Right lobe of liver (tissue), 6 donors: ENCODE results near the gene IL1A. TPM values are rescaled to one million over a fixed set of nuclear protein-coding genes. Genes with fewer than 3 reads are reported as not detected.

Experiments used
- ATAC-seq, 4 donors: fragments of 200-7000 bp; cut with Tn5 transposase; one replicate each; pipeline ENCODE4 v1.9.1; 2020; ENCODE audit warnings: mild to moderate bottlenecking in 4 of 4, moderate library complexity in 4 of 4
- DNase-seq, 3 donors: peaks; one replicate each; pipeline ENCODE4 v3.0.0-alpha.2; 2020
- H3K27ac ChIP-seq, 3 donors: fragments of 200-600 bp; one replicate each; pipeline ENCODE4 v1.8.0; 2022
- H3K27me3 ChIP-seq, 2 donors: fragments of 200-600 bp; one replicate each; pipeline ENCODE4 v1.8.0; 2022
- H3K36me3 ChIP-seq, 4 donors: fragments of 200-600 bp; sonication (generic) in 1 of 4; one replicate each; pipeline versions ENCODE4 v1.5.1 to v1.8.0; 2017 to 2022; ENCODE audit warnings: control low read depth in 1 of 4
- H3K4me1 ChIP-seq, 4 donors: fragments of 200-600 bp; sonication (generic) in 1 of 4; one replicate each; pipeline versions ENCODE4 v1.5.1 to v1.8.0; 2017 to 2022; ENCODE audit warnings: control low read depth in 1 of 4
- H3K4me3 ChIP-seq, 3 donors: fragments of 200-600 bp; one replicate each; pipeline ENCODE4 v1.8.0; 2022
- H3K9me3 ChIP-seq, 4 donors: fragments of 200-600 bp; sonication (generic) in 1 of 4; one replicate each; pipeline versions ENCODE4 v1.5.1 to v1.8.0; 2017 to 2022; ENCODE audit warnings: control low read depth in 1 of 4
- POLR2A ChIP-seq: fragments of 450-650 bp; IDR thresholded peaks from one replicate; pipeline ENCODE4 v1.6.1; 2017; ENCODE audit warnings: antibody characterized with exemption, mild to moderate bottlenecking
- WGBS: methylation state at CpG from one replicate; pipeline ENCODE4 v1.1.6; 2018; ENCODE audit warnings: low coverage, low lambda C conversion rate; ENCODE audit not compliant: insufficient coverage; ENCODE audit errors: missing lambda C conversion rate; 5-methylcytosine and 5-hydroxymethylcytosine counted together
- intact Hi-C, 2 donors: fragments of 100-400 bp; cut with DNase I; formaldehyde crosslinking; loops; one replicate each; pipeline versions ENCODE4 v1.11.2 to v1.14.1; 2022
- total RNA-seq, 6 experiments: library from RNA; depleted of rRNA in 2 of 6; stranded (reverse); fragments of >200 nt in 2 of 6; fragmentation: NEBNext Ultra II Directional in 3 of 6; extraction: Animal tissue kit (Norgen Biotek cat#: 25700) in 3 of 6; gene quantifications; one replicate each; pipeline versions ENCODE4 v1.1.0 to v1.2.4, GENCODE V29; 2016 to 2023
- TF ChIP-seq, protein P1 (sequence below), 4 donors: fragments of 200-600 bp in 3 of 4; fragments of 450-650 bp in 1 of 4; IDR thresholded peaks; one replicate each; pipeline versions ENCODE4 v1.5.1 to v1.8.0; 2016 to 2022; ENCODE audit warnings: antibody characterized with exemption in 4 of 4, mild to moderate bottlenecking in 2 of 4
- donor health status: DM: no; HTN: yes; CAD: no.
- donor health status: DM: no; HTN: no; CAD: no.
- donor health status: DM: no; HTN: no; CAD: no.
- donor health status: DM: no; HTN: yes; CAD: no.
- donor health status: DM: no; HTN: yes; CAD: no.

The IL1A gene
- total RNA-seq, 6 experiments from 2014 or later = not detected

- H3K4me1 ChIP-seq = peaks cover 0 to 22% (median 5%) of the 10 kb centered on the region in 4 donors
- no peak overlapping the region for H3K4me3 ChIP-seq
- H3K27ac ChIP-seq = no peak overlapping the region
- DNase-seq = no peak
- no peaks in the 10 kb centered on the region for H3K27me3 ChIP-seq
- 100% methylated on average over 1 of the region's 1 CpG for WGBS
- no peak for ATAC-seq
- intact Hi-C loops = no loop called here
- TF ChIP-seq, protein P1, sequence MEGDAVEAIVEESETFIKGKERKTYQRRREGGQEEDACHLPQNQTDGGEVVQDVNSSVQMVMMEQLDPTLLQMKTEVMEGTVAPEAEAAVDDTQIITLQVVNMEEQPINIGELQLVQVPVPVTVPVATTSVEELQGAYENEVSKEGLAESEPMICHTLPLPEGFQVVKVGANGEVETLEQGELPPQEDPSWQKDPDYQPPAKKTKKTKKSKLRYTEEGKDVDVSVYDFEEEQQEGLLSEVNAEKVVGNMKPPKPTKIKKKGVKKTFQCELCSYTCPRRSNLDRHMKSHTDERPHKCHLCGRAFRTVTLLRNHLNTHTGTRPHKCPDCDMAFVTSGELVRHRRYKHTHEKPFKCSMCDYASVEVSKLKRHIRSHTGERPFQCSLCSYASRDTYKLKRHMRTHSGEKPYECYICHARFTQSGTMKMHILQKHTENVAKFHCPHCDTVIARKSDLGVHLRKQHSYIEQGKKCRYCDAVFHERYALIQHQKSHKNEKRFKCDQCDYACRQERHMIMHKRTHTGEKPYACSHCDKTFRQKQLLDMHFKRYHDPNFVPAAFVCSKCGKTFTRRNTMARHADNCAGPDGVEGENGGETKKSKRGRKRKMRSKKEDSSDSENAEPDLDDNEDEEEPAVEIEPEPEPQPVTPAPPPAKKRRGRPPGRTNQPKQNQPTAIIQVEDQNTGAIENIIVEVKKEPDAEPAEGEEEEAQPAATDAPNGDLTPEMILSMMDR (IDR thresholded peaks at IDR 0.05) = no peak
- TF ChIP-seq POLR2A = no peak
- H3K36me3 ChIP-seq = no peaks in the 10 kb centered on the region
- no peaks in the 10 kb centered on the region for H3K9me3 ChIP-seq
These were observed 24.1 kb downstream of the IL1A start for GRCh38 chr2:112760149-112760548.

GRCh38 chr2:112758711-112759110 is 25.6 kb downstream of the IL1A start:
- DNase-seq = no peak
- no peak for TF ChIP-seq POLR2A
- TF ChIP-seq, protein P1 (IDR thresholded peaks at IDR 0.05) = no peak
- no peaks in the 10 kb centered on the region for H3K9me3 ChIP-seq
- ATAC-seq = no peak
- H3K27me3 ChIP-seq = no peaks in the 10 kb centered on the region
- H3K4me3 ChIP-seq = no peak overlapping the region
- 91% methylated on average over 2 of the region's 2 CpGs for WGBS
- H3K27ac ChIP-seq = no peak overlapping the region
- intact Hi-C loops = no loop called here
- H3K4me1 ChIP-seq = peaks cover 0 to 24% (median 9%) of the 10 kb centered on the region in 4 donors
- no peaks in the 10 kb centered on the region for H3K36me3 ChIP-seq

DNA sequence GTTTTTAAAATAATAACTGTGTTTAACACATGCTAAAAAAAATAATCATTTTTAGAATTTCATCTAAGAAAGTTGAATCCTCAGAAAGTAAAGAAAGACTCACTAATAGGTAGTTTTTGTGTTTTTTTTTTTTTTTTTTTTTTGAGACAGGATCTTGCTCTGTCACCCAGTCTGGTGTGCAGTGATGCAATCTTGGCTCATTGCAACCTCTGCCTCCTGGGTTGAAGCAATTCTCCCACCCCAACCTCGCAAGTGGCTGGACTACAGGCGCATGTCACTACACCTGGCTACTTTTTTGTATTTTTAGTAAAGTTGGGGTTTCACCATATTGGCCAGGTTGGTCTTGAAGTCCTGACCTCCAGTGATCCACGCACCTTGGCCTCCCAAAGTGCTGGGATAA is 27.0 kb downstream of the IL1A start:
- Histone ChIP-seq H3K27me3 (no peaks in the 10 kb centered on the region), H3K27ac (peak overlapping the region; percentile 6 to 44 (median 20)), H3K9me3 (no peaks in the 10 kb centered on the region), H3K4me3 (no peak overlapping the region), H3K4me1 (peaks cover 0 to 35% (median 13%) of the 10 kb centered on the region in 4 donors), H3K36me3 (no peaks in the 10 kb centered on the region)
- peak; percentile 80 to 89 (median 86) for ATAC-seq
- DNase-seq = peak; percentile 49 to 76 (median 71)
- TF ChIP-seq POLR2A = no peak
- TF ChIP-seq, protein P1 (IDR thresholded peaks at IDR 0.05) = no peak
- intact Hi-C loops = no loop called here
- 48% methylated on average over 3 of the region's 3 CpGs for WGBS

DNA sequence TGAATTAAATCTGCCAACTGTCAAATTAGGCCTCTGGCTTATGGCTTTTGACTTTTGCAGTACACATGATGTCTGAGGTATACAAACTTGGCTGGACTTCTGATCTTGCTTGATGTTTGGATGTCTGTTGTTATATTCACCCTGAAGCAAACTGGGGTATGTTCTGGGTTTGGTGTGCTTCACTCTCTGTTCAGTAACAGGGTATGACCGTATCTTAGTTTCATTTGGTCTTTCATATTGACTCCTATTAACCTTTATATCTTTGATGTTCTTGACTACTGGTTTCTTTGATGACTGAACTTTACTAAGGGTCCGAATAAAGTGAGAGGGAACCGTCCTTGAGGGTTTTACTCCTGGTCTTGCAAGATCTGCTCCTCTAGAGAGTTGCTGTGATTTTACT is 28.1 kb downstream of the IL1A start:
- WGBS = 87% methylated on average over 3 of the region's 3 CpGs
- no peaks in the 10 kb centered on the region for H3K36me3 ChIP-seq
- no peak overlapping the region for H3K4me3 ChIP-seq
- peaks cover 0 to 46% (median 18%) of the 10 kb centered on the region in 4 donors for H3K4me1 ChIP-seq
- H3K9me3 ChIP-seq = no peaks in the 10 kb centered on the region
- no peak for TF ChIP-seq POLR2A
- TF ChIP-seq, protein P1 (IDR thresholded peaks at IDR 0.05) = no peak
- ATAC-seq = no peak
- no peak for DNase-seq
- no peaks in the 10 kb centered on the region for H3K27me3 ChIP-seq
- H3K27ac ChIP-seq = peak overlapping the region in 2 of 3 donors; percentile 13 to 27
- intact Hi-C loops = no loop called here

GRCh38 chr2:112755444-112755843 is 28.8 kb downstream of the IL1A start:
- no peak for TF ChIP-seq POLR2A
- TF ChIP-seq, protein P1 (IDR thresholded peaks at IDR 0.05) = no peak
- H3K4me3 ChIP-seq = no peak overlapping the region
- no peak for ATAC-seq
- no peak for DNase-seq
- WGBS = 93% methylated on average over 3 of the region's 4 CpGs
- peaks cover 0 to 53% (median 20%) of the 10 kb centered on the region in 4 donors for H3K4me1 ChIP-seq
- no peaks in the 10 kb centered on the region for H3K27me3 ChIP-seq
- intact Hi-C loops = no loop called here
- peak overlapping the region in 2 of 3 donors; percentile 27 to 33 for H3K27ac ChIP-seq
- no peaks in the 10 kb centered on the region for H3K36me3 ChIP-seq
- no peaks in the 10 kb centered on the region for H3K9me3 ChIP-seq
